ENCODE data around the gene AGER. TPM values are rescaled to one million over a fixed set of nuclear protein-coding genes. Genes with fewer than 3 reads are reported as not detected.

The AGER gene
- total RNA-seq, 1 donor from 2014 or later, result 9.9 TPM

DNA sequence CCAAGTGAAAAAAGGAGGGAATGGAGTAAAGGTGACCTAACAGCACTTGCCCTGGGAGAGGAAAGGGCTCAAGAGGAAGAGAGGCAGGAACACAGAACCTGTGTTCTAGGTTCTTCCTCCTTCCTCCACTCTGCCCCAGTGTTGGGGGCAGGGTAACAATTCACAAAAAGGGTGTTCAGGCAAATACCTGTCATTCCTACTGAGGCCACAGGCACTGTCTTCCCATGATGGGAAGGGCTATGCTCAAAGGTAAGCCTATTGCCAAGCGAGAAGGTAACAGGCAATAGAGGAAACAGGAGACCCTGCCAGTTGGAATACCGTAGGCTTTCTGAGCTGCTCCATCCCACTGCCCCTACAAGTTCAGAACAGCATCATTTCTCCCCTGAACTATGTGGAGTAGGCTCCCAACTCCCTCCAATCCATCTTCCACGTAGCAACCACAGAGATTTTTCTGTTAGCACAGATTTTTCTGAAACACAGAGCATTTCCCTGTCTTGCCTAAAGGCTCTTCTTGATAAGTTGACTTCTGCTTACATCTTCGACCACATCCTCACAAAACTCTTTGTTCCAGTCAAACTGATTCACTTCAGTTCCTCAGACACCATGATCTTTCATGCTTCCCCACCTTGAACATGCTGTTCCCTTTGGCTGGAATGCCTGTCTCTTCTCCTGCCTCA is 10.9 kb downstream of the AGER start:
- DNase-seq (ENCODE audit: low read depth) (no peak), FAIRE-seq (no peak)
- Histone ChIP-seq H3K36me3 (ENCODE audit: insufficient read depth, low read length) (peaks cover 12% of the 10 kb centered on the region), H2AFZ (ENCODE audit: low read depth, low read length) (no peak overlapping the region), H4K20me1 (ENCODE audit: insufficient read depth, low read length) (peaks cover 36% of the 10 kb centered on the region), H3K9ac (ENCODE audit: low read length) (no peak overlapping the region), H3K79me2 (ENCODE audit: insufficient read depth, low read length) (peaks cover 40% of the 10 kb centered on the region), H3K9me3 (ENCODE audit: insufficient read depth, low read depth, low read length) (no peaks in the 10 kb centered on the region), H3K27me3 (ENCODE audit: insufficient read depth, low read length) (no peaks in the 10 kb centered on the region), H3K4me2 (ENCODE audit: low read length) (no peak overlapping the region), H3K4me3 (ENCODE audit: insufficient read depth, low read depth, low read length) (no peak overlapping the region), H3K4me1 (ENCODE audit: insufficient read depth, low read length) (peaks cover 38% of the 10 kb centered on the region), H3K27ac (ENCODE audit: low read depth, low read length) (no peak overlapping the region)
- Mint-ChIP-seq H3K27ac (ENCODE audit: unreplicated experiment) (no peak overlapping the region), H3K4me1 (ENCODE audit: low read depth, unreplicated experiment) (peaks cover 35% of the 10 kb centered on the region), H3K36me3 (ENCODE audit: low read depth, unreplicated experiment) (peaks cover 20% of the 10 kb centered on the region), H3K9me3 (ENCODE audit: unreplicated experiment) (no peaks in the 10 kb centered on the region), H3K4me3 (ENCODE audit: unreplicated experiment) (peak overlapping the region; percentile 58), H3K27me3 (ENCODE audit: low read depth, unreplicated experiment) (no peaks in the 10 kb centered on the region)
- no peak for TF ChIP-seq EZH2 (IDR thresholded peaks at IDR 0.05; ENCODE audit: insufficient read depth, low read length)
- TF ChIP-seq CTCF (IDR thresholded peaks at IDR 0.05; ENCODE audit: insufficient read depth, low read depth, low read length), result no peak

GRCh38 chr6:32171234-32171633 is 12.8 kb downstream of the AGER start:
- Mint-ChIP-seq H3K36me3 (ENCODE audit: low read depth, unreplicated experiment) (peaks cover 27% of the 10 kb centered on the region), H3K27ac (ENCODE audit: unreplicated experiment) (no peak overlapping the region)

More at GRCh38 chr6:32171234-32171633, 12.8 kb downstream of the AGER start:
- H3K9ac ChIP-seq (ENCODE audit: low read length), result no peak overlapping the region
- H3K4me2 ChIP-seq (ENCODE audit: low read length), result no peak overlapping the region
- no peak for TF ChIP-seq CTCF (IDR thresholded peaks at IDR 0.05; ENCODE audit: insufficient read depth, low read depth, low read length)
- no peak for TF ChIP-seq EZH2 (IDR thresholded peaks at IDR 0.05; ENCODE audit: insufficient read depth, low read length)
- H2AFZ ChIP-seq (ENCODE audit: low read depth, low read length), result no peak overlapping the region
- peaks cover 12% of the 10 kb centered on the region for H3K36me3 ChIP-seq (ENCODE audit: insufficient read depth, low read length)
- no peak overlapping the region for H3K4me3 ChIP-seq (ENCODE audit: insufficient read depth, low read depth, low read length)
- H4K20me1 ChIP-seq (ENCODE audit: insufficient read depth, low read length), result peaks cover 36% of the 10 kb centered on the region
- no peaks in the 10 kb centered on the region for H3K27me3 Mint-ChIP-seq (ENCODE audit: low read depth, unreplicated experiment)
- no peaks in the 10 kb centered on the region for H3K27me3 ChIP-seq (ENCODE audit: insufficient read depth, low read length)
- no peak for FAIRE-seq
- H3K79me2 ChIP-seq (ENCODE audit: insufficient read depth, low read length), result peaks cover 40% of the 10 kb centered on the region
- H3K9me3 ChIP-seq (ENCODE audit: insufficient read depth, low read depth, low read length), result no peaks in the 10 kb centered on the region
- peaks cover 32% of the 10 kb centered on the region for H3K4me1 Mint-ChIP-seq (ENCODE audit: low read depth, unreplicated experiment)
- no peak for DNase-seq (ENCODE audit: low read depth)
- peaks cover 26% of the 10 kb centered on the region for H3K4me1 ChIP-seq (ENCODE audit: insufficient read depth, low read length)
- H3K4me3 Mint-ChIP-seq (ENCODE audit: unreplicated experiment), result no peak overlapping the region
- no peaks in the 10 kb centered on the region for H3K9me3 Mint-ChIP-seq (ENCODE audit: unreplicated experiment)
- H3K27ac ChIP-seq (ENCODE audit: low read depth, low read length), result no peak overlapping the region

All from astrocyte (in vitro differentiated cells and primary cell).